ENCODE results near the gene TUBB.

Gene TUBB

GRCh38 chr6:30766461-30767157 is 46.5 kb downstream of the TUBB start:
- Histone ChIP-seq H3K9ac (ENCODE audit: insufficient read length, low read depth) (no peak overlapping the region), H3K4me3 (ENCODE audit: insufficient read length, low read depth) (no peak overlapping the region), H3K4me1 (ENCODE audit: insufficient read depth, insufficient read length) (peaks cover 10% of the 10 kb centered on the region), H3K9me3 (ENCODE audit: insufficient read depth, low read length) (no peaks in the 10 kb centered on the region), H3K36me3 (ENCODE audit: insufficient read depth, insufficient read length, low read length) (no peaks in the 10 kb centered on the region), H3K27me3 (ENCODE audit: insufficient read depth, insufficient read length) (no peaks in the 10 kb centered on the region)
- TF ChIP-seq YY1 (IDR thresholded peaks at IDR 0.05; ENCODE audit: insufficient read depth, insufficient read length) (no peak), ZNF274 (IDR thresholded peaks at IDR 0.05; ENCODE audit: low read depth, low read length) (no peak), SUZ12 (IDR thresholded peaks at IDR 0.05; ENCODE audit: extremely low read depth, insufficient read depth, insufficient read length) (no peak)
- no peak for DNase-seq (ENCODE audit: low read depth, low spot score)

- TF ChIP-seq YY1 (IDR thresholded peaks at IDR 0.05; ENCODE audit: insufficient read depth, insufficient read length) (no peak), SUZ12 (IDR thresholded peaks at IDR 0.05; ENCODE audit: extremely low read depth, insufficient read depth, insufficient read length) (no peak), ZNF274 (IDR thresholded peaks at IDR 0.05; ENCODE audit: low read depth, low read length) (no peak)
- no peak overlapping the region for H3K4me3 ChIP-seq (ENCODE audit: insufficient read length, low read depth)
- H3K4me1 ChIP-seq (ENCODE audit: insufficient read depth, insufficient read length), result peaks cover 10% of the 10 kb centered on the region
- no peaks in the 10 kb centered on the region for H3K9me3 ChIP-seq (ENCODE audit: insufficient read depth, low read length)
- no peaks in the 10 kb centered on the region for H3K27me3 ChIP-seq (ENCODE audit: insufficient read depth, insufficient read length)
- H3K36me3 ChIP-seq (ENCODE audit: insufficient read depth, insufficient read length, low read length), result no peaks in the 10 kb centered on the region
- no peak for DNase-seq (ENCODE audit: low read depth, low spot score)
- no peak overlapping the region for H3K9ac ChIP-seq (ENCODE audit: insufficient read length, low read depth)
Measured at GRCh38 chr6:30767158-30767943, 47.2 kb downstream of the TUBB start.

- Histone ChIP-seq H3K4me1 (ENCODE audit: insufficient read depth, insufficient read length) (peaks cover 10% of the 10 kb centered on the region), H3K36me3 (ENCODE audit: insufficient read depth, insufficient read length, low read length) (no peaks in the 10 kb centered on the region), H3K9ac (ENCODE audit: insufficient read length, low read depth) (no peak overlapping the region), H3K27me3 (ENCODE audit: insufficient read depth, insufficient read length) (no peaks in the 10 kb centered on the region), H3K4me3 (ENCODE audit: insufficient read length, low read depth) (no peak overlapping the region), H3K9me3 (ENCODE audit: insufficient read depth, low read length) (no peaks in the 10 kb centered on the region)
- TF ChIP-seq YY1 (IDR thresholded peaks at IDR 0.05; ENCODE audit: insufficient read depth, insufficient read length), result no peak
- DNase-seq (ENCODE audit: low read depth, low spot score), result no peak
Measured at GRCh38 chr6:30767944-30768301, 47.8 kb downstream of the TUBB start.

GRCh38 chr6:30768634-30769087 is 48.5 kb downstream of the TUBB start:
- Histone ChIP-seq H3K9me3 (ENCODE audit: insufficient read depth, low read length) (no peaks in the 10 kb centered on the region), H3K4me1 (ENCODE audit: insufficient read depth, insufficient read length) (peaks cover 10% of the 10 kb centered on the region), H3K36me3 (ENCODE audit: insufficient read depth, insufficient read length, low read length) (no peaks in the 10 kb centered on the region), H3K4me3 (ENCODE audit: insufficient read length, low read depth) (peak overlapping the region; percentile 18), H3K9ac (ENCODE audit: insufficient read length, low read depth) (peak overlapping the region; percentile 76), H3K27me3 (ENCODE audit: insufficient read depth, insufficient read length) (no peaks in the 10 kb centered on the region)
- DNase-seq (ENCODE audit: low read depth, low spot score), result no peak
- TF ChIP-seq SUZ12 (IDR thresholded peaks at IDR 0.05; ENCODE audit: extremely low read depth, insufficient read depth, insufficient read length), result no peak
- TF ChIP-seq YY1 (IDR thresholded peaks at IDR 0.05; ENCODE audit: insufficient read depth, insufficient read length), result no peak
- no peak for TF ChIP-seq ZNF274 (IDR thresholded peaks at IDR 0.05; ENCODE audit: low read depth, low read length)

GRCh38 chr6:30769088-30769852 is 49.1 kb downstream of the TUBB start:
- H3K36me3 ChIP-seq (ENCODE audit: insufficient read depth, insufficient read length, low read length), result no peaks in the 10 kb centered on the region
- H3K4me3 ChIP-seq (ENCODE audit: insufficient read length, low read depth), result peak overlapping the region; percentile 18
- H3K27me3 ChIP-seq (ENCODE audit: insufficient read depth, insufficient read length), result no peaks in the 10 kb centered on the region
- peak; percentile 77 for DNase-seq (ENCODE audit: low read depth, low spot score)
- no peaks in the 10 kb centered on the region for H3K9me3 ChIP-seq (ENCODE audit: insufficient read depth, low read length)
- H3K9ac ChIP-seq (ENCODE audit: insufficient read length, low read depth), result peak overlapping the region; percentile 76
- H3K4me1 ChIP-seq (ENCODE audit: insufficient read depth, insufficient read length), result peaks cover 10% of the 10 kb centered on the region
- TF ChIP-seq YY1 (IDR thresholded peaks at IDR 0.05; ENCODE audit: insufficient read depth, insufficient read length) (no peak), ZNF274 (IDR thresholded peaks at IDR 0.05; ENCODE audit: low read depth, low read length) (no peak), SUZ12 (IDR thresholded peaks at IDR 0.05; ENCODE audit: extremely low read depth, insufficient read depth, insufficient read length) (no peak)

- H3K27me3 ChIP-seq (ENCODE audit: insufficient read depth, insufficient read length), result no peaks in the 10 kb centered on the region
- no peaks in the 10 kb centered on the region for H3K36me3 ChIP-seq (ENCODE audit: insufficient read depth, insufficient read length, low read length)
- no peak overlapping the region for H3K4me3 ChIP-seq (ENCODE audit: insufficient read length, low read depth)
- H3K9ac ChIP-seq (ENCODE audit: insufficient read length, low read depth), result no peak overlapping the region
- no peak for TF ChIP-seq ZNF274 (IDR thresholded peaks at IDR 0.05; ENCODE audit: low read depth, low read length)
- no peak for TF ChIP-seq SUZ12 (IDR thresholded peaks at IDR 0.05; ENCODE audit: extremely low read depth, insufficient read depth, insufficient read length)
- no peak for TF ChIP-seq YY1 (IDR thresholded peaks at IDR 0.05; ENCODE audit: insufficient read depth, insufficient read length)
- no peaks in the 10 kb centered on the region for H3K9me3 ChIP-seq (ENCODE audit: insufficient read depth, low read length)
- DNase-seq (ENCODE audit: low read depth, low spot score), result no peak
- peaks cover 10% of the 10 kb centered on the region for H3K4me1 ChIP-seq (ENCODE audit: insufficient read depth, insufficient read length)
Measured at GRCh38 chr6:30769853-30770524, 49.8 kb downstream of the TUBB start.
